Vagina (tissue), 2 donors: Measurements from ENCODE around the gene HDGF.

Experiments
- POLR2AphosphoS5 ChIP-seq, 2 donors: sonication (generic); formaldehyde crosslinking; IDR thresholded peaks; one replicate each; pipeline ENCODE4 v1.9.0; 2017; ENCODE audit warnings: antibody characterized with exemption in 2 of 2, mild to moderate bottlenecking in 2 of 2, low read depth in 1 of 2; ENCODE audit not compliant: insufficient read depth in 1 of 2
- TF ChIP-seq, protein P1 (sequence below), 3 experiments: fragments of 450-650 bp in 2 of 3; fragments of 200-600 bp in 1 of 3; sonication (generic) in 1 of 3; IDR thresholded peaks; one replicate each; pipeline ENCODE4 v1.5.1; 2017 to 2019; ENCODE audit warnings: antibody characterized with exemption in 3 of 3, mild to moderate bottlenecking in 2 of 3, moderate library complexity in 2 of 3

DNA sequence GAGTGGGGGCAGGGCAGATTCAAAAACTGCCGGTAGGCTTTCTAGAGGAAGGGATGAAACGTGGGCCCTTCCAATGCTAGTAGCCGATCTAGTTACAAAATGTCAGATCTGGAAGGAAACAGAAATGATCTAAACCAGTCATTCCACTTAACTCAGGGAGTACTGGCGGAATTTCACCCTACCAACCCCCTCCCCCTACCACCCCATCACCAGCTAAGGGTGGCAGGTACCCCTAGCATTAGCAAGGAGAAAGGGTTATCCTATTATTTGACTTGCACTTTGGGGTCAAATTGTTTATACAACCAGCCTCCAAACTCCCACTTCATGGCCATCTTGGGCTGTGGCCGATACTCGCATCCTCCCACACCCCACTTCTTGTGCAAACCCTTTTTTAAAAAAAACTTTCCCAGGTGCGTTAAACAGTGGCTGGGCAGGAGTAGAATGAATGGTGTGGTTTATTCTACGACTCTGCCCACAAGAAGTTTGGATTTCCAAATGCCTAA lies 9.9 kb downstream of the HDGF start:
- TF ChIP-seq, protein P1, sequence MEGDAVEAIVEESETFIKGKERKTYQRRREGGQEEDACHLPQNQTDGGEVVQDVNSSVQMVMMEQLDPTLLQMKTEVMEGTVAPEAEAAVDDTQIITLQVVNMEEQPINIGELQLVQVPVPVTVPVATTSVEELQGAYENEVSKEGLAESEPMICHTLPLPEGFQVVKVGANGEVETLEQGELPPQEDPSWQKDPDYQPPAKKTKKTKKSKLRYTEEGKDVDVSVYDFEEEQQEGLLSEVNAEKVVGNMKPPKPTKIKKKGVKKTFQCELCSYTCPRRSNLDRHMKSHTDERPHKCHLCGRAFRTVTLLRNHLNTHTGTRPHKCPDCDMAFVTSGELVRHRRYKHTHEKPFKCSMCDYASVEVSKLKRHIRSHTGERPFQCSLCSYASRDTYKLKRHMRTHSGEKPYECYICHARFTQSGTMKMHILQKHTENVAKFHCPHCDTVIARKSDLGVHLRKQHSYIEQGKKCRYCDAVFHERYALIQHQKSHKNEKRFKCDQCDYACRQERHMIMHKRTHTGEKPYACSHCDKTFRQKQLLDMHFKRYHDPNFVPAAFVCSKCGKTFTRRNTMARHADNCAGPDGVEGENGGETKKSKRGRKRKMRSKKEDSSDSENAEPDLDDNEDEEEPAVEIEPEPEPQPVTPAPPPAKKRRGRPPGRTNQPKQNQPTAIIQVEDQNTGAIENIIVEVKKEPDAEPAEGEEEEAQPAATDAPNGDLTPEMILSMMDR (IDR thresholded peaks at IDR 0.05), result no peak
- no peak for TF ChIP-seq POLR2AphosphoS5 (IDR thresholded peaks at IDR 0.05; ENCODE audit: insufficient read depth in 1 of 2, low read depth in 1 of 2)
